Measurements from ENCODE around the gene ETNK1.

DNA sequence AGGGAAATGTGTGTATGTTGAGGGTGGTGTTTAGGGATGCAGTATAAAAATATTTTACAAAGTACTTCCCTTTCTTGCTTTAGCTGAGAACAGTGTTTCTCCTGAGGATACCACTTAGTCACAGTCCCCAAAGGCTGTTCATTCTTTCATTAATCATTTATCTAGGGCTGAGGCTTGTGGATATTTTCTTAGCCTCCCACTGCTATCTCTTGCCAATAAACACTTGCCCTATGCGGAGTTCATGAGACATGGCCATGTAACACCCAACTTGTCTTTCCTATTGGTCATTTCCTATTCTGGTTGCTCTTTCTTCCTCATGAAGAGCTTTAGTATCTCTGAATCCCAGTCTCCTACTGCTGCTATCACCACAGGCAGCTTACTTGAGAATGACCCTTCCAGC is 75.1 kb downstream of the ETNK1 start:
- no peak for TF ChIP-seq EZH2 (IDR thresholded peaks at IDR 0.05; ENCODE audit: insufficient read depth, poor library complexity, severe bottlenecking)
- TF ChIP-seq EZH2phosphoT487 (IDR thresholded peaks at IDR 0.05; ENCODE audit: insufficient read depth, low read depth) = no peak

All from GM23248 (cell line).